ENCODE results near the gene C6orf132.

Gene C6orf132

DNA sequence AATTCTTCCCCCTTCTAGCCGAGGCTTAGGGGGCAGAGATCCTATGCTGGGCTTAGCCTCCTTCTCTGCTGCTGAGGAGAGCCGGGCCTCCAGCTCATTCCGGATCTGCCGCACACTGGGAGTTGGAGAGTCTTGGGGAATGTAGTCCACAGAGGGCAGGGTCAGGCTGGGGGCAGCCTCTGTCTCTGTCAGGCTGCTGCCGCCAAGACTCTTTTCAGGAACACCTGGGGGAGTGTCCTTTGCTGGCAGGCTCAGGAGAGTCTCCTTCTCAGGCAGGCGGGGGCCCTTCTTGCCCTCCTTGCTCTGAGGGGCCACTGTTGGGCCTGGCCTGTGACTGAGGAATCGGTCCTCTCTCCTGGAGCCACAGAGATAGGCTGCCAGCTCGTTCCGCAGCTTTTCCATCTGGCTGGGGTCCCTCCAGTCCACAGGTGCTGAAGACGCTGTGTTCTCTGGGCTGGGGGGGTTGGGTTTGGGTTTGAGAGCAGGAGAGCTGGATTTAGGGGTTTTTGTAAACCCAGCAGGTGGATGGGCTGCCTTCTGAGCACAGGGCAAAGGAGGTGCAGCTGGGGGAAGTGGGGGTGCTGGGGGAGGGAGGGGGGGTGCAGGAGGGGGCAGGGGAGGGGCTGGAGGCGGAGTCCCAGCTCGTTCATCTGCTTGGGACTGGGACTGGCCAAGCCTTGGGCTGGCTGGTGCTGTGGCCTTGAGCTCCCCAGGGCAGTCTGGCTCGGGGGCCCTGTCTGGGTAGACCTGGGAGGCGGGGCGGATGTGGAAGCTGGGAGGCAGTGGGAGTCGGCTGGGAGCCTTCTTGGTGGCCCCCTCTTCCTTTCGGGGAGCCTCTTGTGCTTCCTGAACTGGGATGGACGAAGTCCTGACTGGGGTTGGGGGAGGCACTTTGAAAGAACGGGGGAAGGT lies 36.1 kb downstream of the C6orf132 start:
- Histone ChIP-seq H3K4me1 (ENCODE audit: control insufficient read depth in 2 of 2, insufficient read depth in 2 of 2, low read length in 2 of 2) (peaks cover 17 to 24% of the 10 kb centered on the region in 2 donors), H3K27ac (ENCODE audit: low read depth in 2 of 2, low read length in 2 of 2) (no peak overlapping the region), H3K36me3 (ENCODE audit: control insufficient read depth in 2 of 2, insufficient read depth in 2 of 2, low read length in 2 of 2) (peaks cover 8 to 15% of the 10 kb centered on the region in 2 donors)

DNA sequence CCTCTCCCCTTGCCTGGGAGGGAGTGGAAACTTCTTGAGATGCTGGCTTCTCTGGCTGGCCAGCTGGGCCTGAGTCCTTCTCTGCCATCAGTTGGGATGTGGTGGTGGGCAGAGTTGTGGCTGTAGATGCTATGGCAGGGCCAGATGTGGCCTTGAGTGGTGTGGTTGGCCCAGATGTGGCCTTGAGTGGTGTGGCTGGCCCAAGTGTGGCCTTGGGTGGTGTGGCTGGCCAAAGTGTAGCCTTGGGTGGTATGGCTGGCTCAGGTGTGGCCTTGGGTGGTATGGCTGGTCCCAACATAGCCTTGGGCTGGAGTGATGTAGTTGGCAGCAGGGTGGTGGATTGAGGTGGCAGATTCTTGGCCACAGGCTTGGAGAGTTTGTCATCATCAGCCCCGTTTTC lies 36.7 kb downstream of the C6orf132 start:
- H3K9ac ChIP-seq (ENCODE audit: low read depth in 1 of 2, low read length in 2 of 2): no peak overlapping the region
- H3K4me3 ChIP-seq (ENCODE audit: low read length in 2 of 2): no peak overlapping the region
- H3K4me1 ChIP-seq (ENCODE audit: control insufficient read depth in 2 of 2, insufficient read depth in 2 of 2, low read length in 2 of 2): peaks cover 17 to 28% of the 10 kb centered on the region in 2 donors
- no peak overlapping the region for H3K27ac ChIP-seq (ENCODE audit: low read depth in 2 of 2, low read length in 2 of 2)
- peaks cover 8 to 15% of the 10 kb centered on the region in 2 donors for H3K36me3 ChIP-seq (ENCODE audit: control insufficient read depth in 2 of 2, insufficient read depth in 2 of 2, low read length in 2 of 2)
- no peaks in the 10 kb centered on the region for H3K27me3 ChIP-seq (ENCODE audit: control insufficient read depth in 2 of 2, insufficient read depth in 2 of 2, low read length in 2 of 2)
- no peaks in the 10 kb centered on the region for H3K9me3 ChIP-seq (ENCODE audit: control insufficient read depth in 2 of 2, low read length in 2 of 2)

More for the DNA sequence above, 36.1 kb downstream of the C6orf132 start:
- no peak overlapping the region for H3K9ac ChIP-seq (ENCODE audit: low read depth in 1 of 2, low read length in 2 of 2)
- H3K9me3 ChIP-seq (ENCODE audit: control insufficient read depth in 2 of 2, low read length in 2 of 2): no peaks in the 10 kb centered on the region
- H3K27me3 ChIP-seq (ENCODE audit: control insufficient read depth in 2 of 2, insufficient read depth in 2 of 2, low read length in 2 of 2): no peaks in the 10 kb centered on the region
- no peak overlapping the region for H3K4me3 ChIP-seq (ENCODE audit: low read length in 2 of 2)

DNA sequence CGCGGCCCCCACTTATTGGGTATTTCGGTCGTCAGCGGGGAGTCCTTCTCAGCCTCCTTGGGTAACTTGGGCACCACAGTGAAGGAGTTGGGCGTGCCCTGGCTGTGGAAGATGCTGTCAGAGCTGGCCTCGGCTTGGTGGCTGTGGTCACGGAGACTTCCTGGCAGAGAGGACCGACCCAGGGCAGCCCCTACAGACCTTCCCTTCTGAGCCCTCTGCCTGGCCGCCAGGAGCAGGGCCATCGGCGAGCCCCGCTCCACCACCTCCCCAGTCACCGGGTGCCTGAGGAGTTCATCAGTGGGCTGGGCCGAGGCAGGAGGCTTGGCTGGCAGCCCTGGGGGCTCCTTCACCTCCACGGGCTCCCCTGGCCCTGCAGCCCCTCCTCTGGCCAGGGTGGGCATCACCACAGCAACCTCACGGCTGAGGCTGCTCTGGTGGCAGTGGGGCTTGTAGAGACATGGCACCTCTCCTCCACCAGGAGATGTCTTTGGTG lies 37.2 kb downstream of the C6orf132 start:
- Histone ChIP-seq H3K27me3 (ENCODE audit: control insufficient read depth in 2 of 2, insufficient read depth in 2 of 2, low read length in 2 of 2) (no peaks in the 10 kb centered on the region), H3K9me3 (ENCODE audit: control insufficient read depth in 2 of 2, low read length in 2 of 2) (no peaks in the 10 kb centered on the region), H3K27ac (ENCODE audit: low read depth in 2 of 2, low read length in 2 of 2) (no peak overlapping the region), H3K4me1 (ENCODE audit: control insufficient read depth in 2 of 2, insufficient read depth in 2 of 2, low read length in 2 of 2) (peaks cover 20 to 31% of the 10 kb centered on the region in 2 donors), H3K36me3 (ENCODE audit: control insufficient read depth in 2 of 2, insufficient read depth in 2 of 2, low read length in 2 of 2) (peaks cover 8 to 15% of the 10 kb centered on the region in 2 donors), H3K9ac (ENCODE audit: low read depth in 1 of 2, low read length in 2 of 2) (no peak overlapping the region), H3K4me3 (ENCODE audit: low read length in 2 of 2) (no peak overlapping the region)

DNA sequence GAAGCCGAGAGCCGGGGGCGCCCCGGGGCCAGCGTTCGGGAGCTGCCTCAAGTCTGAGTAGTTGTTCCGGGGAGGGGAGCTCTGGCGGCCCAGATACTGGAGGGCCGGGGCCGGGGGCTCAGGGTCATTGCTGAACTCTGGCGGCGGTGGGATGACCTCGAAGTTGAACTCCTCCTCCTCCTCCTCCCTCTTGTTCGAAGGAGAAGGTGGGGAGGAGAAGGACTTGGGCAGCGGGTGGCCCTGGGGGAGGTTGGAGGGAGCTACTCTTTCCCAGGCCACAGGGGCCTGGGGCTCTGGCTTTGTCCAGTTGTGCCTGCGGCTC lies 37.7 kb downstream of the C6orf132 start:
- H3K4me3 ChIP-seq (ENCODE audit: low read length in 2 of 2): no peak overlapping the region
- H3K27me3 ChIP-seq (ENCODE audit: control insufficient read depth in 2 of 2, insufficient read depth in 2 of 2, low read length in 2 of 2): no peaks in the 10 kb centered on the region
- H3K9me3 ChIP-seq (ENCODE audit: control insufficient read depth in 2 of 2, low read length in 2 of 2): no peaks in the 10 kb centered on the region
- peaks cover 25 to 35% of the 10 kb centered on the region in 2 donors for H3K4me1 ChIP-seq (ENCODE audit: control insufficient read depth in 2 of 2, insufficient read depth in 2 of 2, low read length in 2 of 2)
- H3K9ac ChIP-seq (ENCODE audit: low read depth in 1 of 2, low read length in 2 of 2): no peak overlapping the region
- no peak overlapping the region for H3K27ac ChIP-seq (ENCODE audit: low read depth in 2 of 2, low read length in 2 of 2)
- H3K36me3 ChIP-seq (ENCODE audit: control insufficient read depth in 2 of 2, insufficient read depth in 2 of 2, low read length in 2 of 2): peaks cover 8 to 14% of the 10 kb centered on the region in 2 donors

DNA sequence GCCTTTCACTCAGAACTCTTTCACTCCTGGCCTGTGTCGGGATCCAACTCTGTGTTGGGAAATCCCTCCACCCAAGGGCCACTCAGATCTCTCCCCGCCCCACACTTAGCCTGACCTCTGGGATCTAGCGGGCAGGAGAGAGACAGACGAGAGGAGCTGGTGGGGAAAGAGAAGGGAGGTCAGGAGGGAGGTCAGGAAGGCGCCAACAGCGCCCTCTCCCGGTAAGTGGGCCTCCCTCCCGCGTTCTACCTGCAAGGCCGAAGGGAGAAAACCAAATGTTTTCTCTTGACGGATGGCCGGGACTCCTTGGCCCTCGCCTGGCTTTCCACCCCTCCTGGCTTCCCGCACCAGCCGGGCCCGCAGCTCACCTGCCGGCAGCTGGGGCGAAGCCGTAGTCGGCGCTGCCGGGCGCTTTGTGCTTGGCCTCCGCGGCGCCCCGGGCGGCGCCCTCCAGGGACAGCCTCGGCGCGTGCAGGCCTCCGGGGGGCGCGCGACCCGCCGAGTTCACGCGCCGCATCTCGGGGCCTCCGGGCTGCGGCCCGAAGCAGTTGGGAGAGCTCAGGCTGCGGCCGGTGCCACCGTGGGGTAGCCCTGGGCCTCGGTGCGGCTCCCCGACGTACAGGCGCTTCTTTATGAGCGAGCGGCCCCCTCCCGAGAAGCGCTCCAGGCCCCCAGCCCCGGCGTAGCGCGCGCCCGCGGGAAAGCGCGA lies 38.2 kb downstream of the C6orf132 start:
- Histone ChIP-seq H3K36me3 (ENCODE audit: control insufficient read depth in 2 of 2, insufficient read depth in 2 of 2, low read length in 2 of 2) (peaks cover 8 to 10% of the 10 kb centered on the region in 2 donors), H3K4me1 (ENCODE audit: control insufficient read depth in 2 of 2, insufficient read depth in 2 of 2, low read length in 2 of 2) (peaks cover 30 to 41% of the 10 kb centered on the region in 2 donors), H3K9ac (ENCODE audit: low read depth in 1 of 2, low read length in 2 of 2) (peak overlapping the region in 1 of 2 donors; percentile 57), H3K27ac (ENCODE audit: low read depth in 2 of 2, low read length in 2 of 2) (peak overlapping the region; percentile 72 to 78), H3K9me3 (ENCODE audit: control insufficient read depth in 2 of 2, low read length in 2 of 2) (no peaks in the 10 kb centered on the region), H3K4me3 (ENCODE audit: low read length in 2 of 2) (peak overlapping the region; percentile 2 to 41), H3K27me3 (ENCODE audit: control insufficient read depth in 2 of 2, insufficient read depth in 2 of 2, low read length in 2 of 2) (no peaks in the 10 kb centered on the region)

DNA sequence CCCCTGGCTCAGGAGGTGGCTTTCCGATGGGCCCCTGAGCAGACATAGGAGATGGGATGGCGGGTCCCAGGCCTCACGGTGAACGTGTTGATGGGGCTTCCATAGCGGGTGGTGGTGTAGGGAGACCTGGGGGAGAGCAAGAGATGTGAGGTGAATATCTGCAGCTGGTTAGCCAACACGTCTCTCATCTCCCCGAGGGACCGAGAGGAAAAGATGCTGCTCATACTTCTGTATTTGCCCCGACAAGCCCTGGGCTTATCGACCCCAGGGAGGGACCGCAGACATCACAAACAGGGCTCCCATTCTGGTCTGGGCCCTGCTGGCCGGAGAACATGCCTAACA lies 38.7 kb downstream of the C6orf132 start:
- Histone ChIP-seq H3K27ac (ENCODE audit: low read depth in 2 of 2, low read length in 2 of 2) (peak overlapping the region; percentile 72 to 78), H3K4me3 (ENCODE audit: low read length in 2 of 2) (peak overlapping the region; percentile 2 to 41), H3K4me1 (ENCODE audit: control insufficient read depth in 2 of 2, insufficient read depth in 2 of 2, low read length in 2 of 2) (peaks cover 35 to 46% of the 10 kb centered on the region in 2 donors), H3K9me3 (ENCODE audit: control insufficient read depth in 2 of 2, low read length in 2 of 2) (no peaks in the 10 kb centered on the region), H3K9ac (ENCODE audit: low read depth in 1 of 2, low read length in 2 of 2) (peak overlapping the region; percentile 36 to 57), H3K27me3 (ENCODE audit: control insufficient read depth in 2 of 2, insufficient read depth in 2 of 2, low read length in 2 of 2) (no peaks in the 10 kb centered on the region), H3K36me3 (ENCODE audit: control insufficient read depth in 2 of 2, insufficient read depth in 2 of 2, low read length in 2 of 2) (peaks cover 7 to 8% of the 10 kb centered on the region in 2 donors)

DNA sequence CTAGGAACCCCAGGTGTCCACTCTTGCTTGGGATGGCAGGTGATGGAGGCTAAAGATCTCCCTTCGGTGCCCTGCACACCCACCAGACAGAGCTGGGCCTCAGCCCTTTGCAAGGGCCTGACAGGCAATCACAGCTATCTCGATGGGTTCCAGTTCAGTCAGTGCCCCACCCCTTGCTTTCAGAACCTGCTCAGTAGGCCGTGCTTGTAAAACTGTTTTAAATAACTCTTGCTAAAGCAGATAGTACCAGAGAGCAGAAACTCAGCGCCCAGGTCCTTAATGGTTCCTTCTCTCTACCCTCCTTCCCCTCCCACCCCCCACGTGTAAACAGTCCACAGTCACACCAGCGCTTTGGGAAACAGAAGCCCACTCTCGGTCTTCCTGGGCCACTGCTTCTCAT lies 39.2 kb downstream of the C6orf132 start:
- Histone ChIP-seq H3K4me1 (ENCODE audit: control insufficient read depth in 2 of 2, insufficient read depth in 2 of 2, low read length in 2 of 2) (peaks cover 38 to 51% of the 10 kb centered on the region in 2 donors), H3K4me3 (ENCODE audit: low read length in 2 of 2) (no peak overlapping the region), H3K27me3 (ENCODE audit: control insufficient read depth in 2 of 2, insufficient read depth in 2 of 2, low read length in 2 of 2) (no peaks in the 10 kb centered on the region), H3K9me3 (ENCODE audit: control insufficient read depth in 2 of 2, low read length in 2 of 2) (no peaks in the 10 kb centered on the region), H3K9ac (ENCODE audit: low read depth in 1 of 2, low read length in 2 of 2) (peak overlapping the region; percentile 36 to 57), H3K27ac (ENCODE audit: low read depth in 2 of 2, low read length in 2 of 2) (peak overlapping the region; percentile 72 to 78), H3K36me3 (ENCODE audit: control insufficient read depth in 2 of 2, insufficient read depth in 2 of 2, low read length in 2 of 2) (peaks cover 7 to 8% of the 10 kb centered on the region in 2 donors)

DNA sequence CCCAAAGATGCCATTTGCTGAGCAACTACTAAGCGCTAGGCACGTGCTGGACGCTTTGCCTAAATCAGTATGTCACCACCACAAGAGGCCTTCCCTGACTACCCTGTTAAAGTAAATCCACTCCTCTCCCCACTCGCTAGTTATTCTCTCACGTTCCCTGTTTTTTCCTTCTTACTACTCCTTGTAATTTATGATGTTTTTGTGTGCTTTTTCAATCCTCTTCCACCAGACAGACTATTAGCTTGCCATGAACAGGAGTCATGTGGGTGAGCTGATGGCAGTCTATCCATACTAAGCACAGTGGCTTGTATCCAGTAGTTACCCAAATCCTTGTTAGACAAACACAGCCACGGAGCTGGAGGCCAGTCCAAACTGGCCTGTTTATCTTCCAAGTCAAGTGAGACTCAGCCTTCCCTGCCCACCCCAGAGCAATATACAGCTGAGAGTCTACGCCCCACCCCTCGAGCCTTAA lies 41.2 kb downstream of the C6orf132 start:
- Histone ChIP-seq H3K4me3 (ENCODE audit: low read length in 2 of 2) (no peak overlapping the region), H3K9me3 (ENCODE audit: control insufficient read depth in 2 of 2, low read length in 2 of 2) (no peaks in the 10 kb centered on the region), H3K27me3 (ENCODE audit: control insufficient read depth in 2 of 2, insufficient read depth in 2 of 2, low read length in 2 of 2) (no peaks in the 10 kb centered on the region), H3K36me3 (ENCODE audit: control insufficient read depth in 2 of 2, insufficient read depth in 2 of 2, low read length in 2 of 2) (peaks cover 2 to 7% of the 10 kb centered on the region in 2 donors), H3K4me1 (ENCODE audit: control insufficient read depth in 2 of 2, insufficient read depth in 2 of 2, low read length in 2 of 2) (peaks cover 40 to 51% of the 10 kb centered on the region in 2 donors), H3K27ac (ENCODE audit: low read depth in 2 of 2, low read length in 2 of 2) (peak overlapping the region; percentile 66 to 88), H3K9ac (ENCODE audit: low read depth in 1 of 2, low read length in 2 of 2) (peak overlapping the region in 1 of 2 donors; percentile 34)

DNA sequence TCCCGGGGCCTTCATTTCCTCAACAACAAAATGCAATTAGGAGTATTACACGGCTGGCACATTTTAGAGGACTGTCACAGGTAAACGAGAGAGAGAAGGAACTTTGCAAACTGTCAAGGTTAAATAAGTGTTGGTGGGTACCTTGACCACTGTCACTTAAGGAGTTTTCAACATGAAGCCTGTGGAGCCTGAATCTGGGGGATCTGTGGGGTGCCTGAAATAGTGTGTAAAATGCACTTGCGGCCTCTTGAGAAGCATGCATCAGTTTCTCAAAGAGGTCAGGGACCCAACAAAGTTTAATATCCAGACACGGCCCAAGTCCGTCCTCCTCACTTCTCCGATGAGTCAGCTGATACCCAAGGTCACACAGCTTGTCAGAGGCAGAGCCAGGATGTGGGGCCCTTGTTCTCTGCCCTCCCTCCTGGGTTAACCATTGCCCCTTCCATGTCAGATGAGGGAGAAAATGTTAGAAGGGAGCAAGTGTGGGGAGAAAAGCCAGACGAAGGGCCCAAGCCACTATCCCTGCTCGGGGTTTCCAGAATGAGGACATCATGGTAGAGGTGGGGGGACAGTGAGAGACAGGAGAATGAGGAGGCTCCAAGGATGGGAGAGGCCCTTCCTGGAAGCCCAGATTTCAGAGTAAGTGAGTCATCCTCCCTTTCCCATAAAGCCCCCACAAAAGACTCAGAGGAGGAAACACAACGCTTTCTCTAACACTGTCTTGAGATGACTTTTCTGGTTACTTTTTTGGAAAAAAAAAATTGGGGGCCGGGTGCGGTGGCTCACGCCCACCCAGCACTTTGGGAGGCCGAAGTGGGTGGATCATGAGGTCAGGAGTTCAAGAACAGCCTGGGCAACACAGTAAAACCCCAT lies 42.2 kb downstream of the C6orf132 start:
- Histone ChIP-seq H3K9me3 (ENCODE audit: control insufficient read depth in 2 of 2, low read length in 2 of 2) (no peaks in the 10 kb centered on the region), H3K4me1 (ENCODE audit: control insufficient read depth in 2 of 2, insufficient read depth in 2 of 2, low read length in 2 of 2) (peaks cover 40 to 51% of the 10 kb centered on the region in 2 donors), H3K27me3 (ENCODE audit: control insufficient read depth in 2 of 2, insufficient read depth in 2 of 2, low read length in 2 of 2) (no peaks in the 10 kb centered on the region), H3K27ac (ENCODE audit: low read depth in 2 of 2, low read length in 2 of 2) (peak overlapping the region; percentile 88 to 93), H3K9ac (ENCODE audit: low read depth in 1 of 2, low read length in 2 of 2) (peak overlapping the region; percentile 60 to 74), H3K4me3 (ENCODE audit: low read length in 2 of 2) (no peak overlapping the region), H3K36me3 (ENCODE audit: control insufficient read depth in 2 of 2, insufficient read depth in 2 of 2, low read length in 2 of 2) (peaks cover 0 to 2% of the 10 kb centered on the region in 2 donors)
